Gastroesophageal sphincter (tissue), 3 donors: ENCODE data around the gene UXT.

ENCODE experiments used
- POLR2A ChIP-seq, 2 donors: fragments of 450-650 bp; IDR thresholded peaks; one replicate each; pipeline ENCODE4 v1.6.1; 2017; ENCODE audit warnings: antibody characterized with exemption in 2 of 2, mild to moderate bottlenecking in 2 of 2, moderate library complexity in 1 of 2
- TF ChIP-seq, protein P1 (sequence below), 4 experiments: fragments of 200-600 bp in 2 of 4; fragments of 450-650 bp in 2 of 4; sonication (generic) in 1 of 4; IDR thresholded peaks; one replicate each; pipeline ENCODE4 v1.5.1; 2017 to 2019; ENCODE audit warnings: antibody characterized with exemption in 4 of 4, mild to moderate bottlenecking in 2 of 4, moderate library complexity in 2 of 4

DNA sequence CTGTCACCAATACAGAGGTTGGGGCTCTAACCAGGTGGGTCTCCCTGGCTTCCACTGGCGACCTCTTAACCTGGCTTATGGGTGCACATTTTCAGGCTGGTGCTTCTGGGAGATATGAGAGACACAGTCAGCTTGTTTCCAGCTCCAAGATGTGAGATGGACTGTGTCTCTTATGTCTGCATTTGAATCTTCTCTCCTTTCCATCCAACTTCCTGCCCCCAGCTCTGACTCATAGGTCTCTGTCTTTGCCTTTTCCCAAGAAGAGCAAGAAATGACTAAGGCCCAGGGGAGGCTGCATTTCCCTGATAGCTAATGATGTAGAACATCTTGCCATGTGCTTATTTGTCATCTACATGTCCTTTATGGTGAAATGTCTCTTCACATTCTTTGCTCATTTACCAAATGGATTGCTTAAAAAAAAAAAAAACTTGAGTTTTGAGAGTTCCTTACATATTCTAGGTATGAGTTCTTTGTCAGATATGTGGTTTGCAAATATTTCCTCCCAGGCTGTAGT is 3.2 kb upstream of the UXT start:
- TF ChIP-seq, protein P1, sequence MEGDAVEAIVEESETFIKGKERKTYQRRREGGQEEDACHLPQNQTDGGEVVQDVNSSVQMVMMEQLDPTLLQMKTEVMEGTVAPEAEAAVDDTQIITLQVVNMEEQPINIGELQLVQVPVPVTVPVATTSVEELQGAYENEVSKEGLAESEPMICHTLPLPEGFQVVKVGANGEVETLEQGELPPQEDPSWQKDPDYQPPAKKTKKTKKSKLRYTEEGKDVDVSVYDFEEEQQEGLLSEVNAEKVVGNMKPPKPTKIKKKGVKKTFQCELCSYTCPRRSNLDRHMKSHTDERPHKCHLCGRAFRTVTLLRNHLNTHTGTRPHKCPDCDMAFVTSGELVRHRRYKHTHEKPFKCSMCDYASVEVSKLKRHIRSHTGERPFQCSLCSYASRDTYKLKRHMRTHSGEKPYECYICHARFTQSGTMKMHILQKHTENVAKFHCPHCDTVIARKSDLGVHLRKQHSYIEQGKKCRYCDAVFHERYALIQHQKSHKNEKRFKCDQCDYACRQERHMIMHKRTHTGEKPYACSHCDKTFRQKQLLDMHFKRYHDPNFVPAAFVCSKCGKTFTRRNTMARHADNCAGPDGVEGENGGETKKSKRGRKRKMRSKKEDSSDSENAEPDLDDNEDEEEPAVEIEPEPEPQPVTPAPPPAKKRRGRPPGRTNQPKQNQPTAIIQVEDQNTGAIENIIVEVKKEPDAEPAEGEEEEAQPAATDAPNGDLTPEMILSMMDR (IDR thresholded peaks at IDR 0.05) = no peak
- TF ChIP-seq POLR2A (IDR thresholded peaks at IDR 0.05) = no peak
